PC-9 (cell line): Measurements from ENCODE around the gene CALCR. TPM values are rescaled to one million over a fixed set of nuclear protein-coding genes. Genes with fewer than 3 reads are reported as not detected.
"Not testable (repeated sequence)": the region's sequence is repeated elsewhere in the genome, so short reads cannot be mapped to it uniquely, and the experiment has no call there.

Experiments
- BruUV-seq: library from RNA; stranded (reverse); fragments of 400-500 nt; replicated peaks from 2 replicates; lab custom pipeline; 2021; lab: Mats Ljungman, UMichigan
- CTCF ChIA-PET: fragments of 300-600 bp; sonication (Branson Sonifier 250); formaldehyde crosslinking; loops from one replicate; lab custom pipeline; 2022; ENCODE audit warnings: antibody characterized with exemption; lab: Charles Lee
- POLR2A ChIA-PET: fragments of 300-600 bp; sonication (Branson Sonifier 250); formaldehyde crosslinking; loops from one replicate; lab custom pipeline; 2022; ENCODE audit warnings: antibody characterized with exemption; ENCODE audit not compliant: unreplicated experiment; lab: Charles Lee
- DNase-seq, 2 experiments: peaks; one replicate each; pipeline versions ENCODE4 v3.0.0 to v3.0.0-alpha.2; 2015 to 2022; ENCODE audit warnings: mixed read lengths in 1 of 2
- H2AFZ ChIP-seq: fragments of 200-600 bp; sonication (generic); 2 replicates; pipeline ENCODE4 v1.8.1; 2017; ENCODE audit warnings: antibody characterized with exemption
- H3F3A ChIP-seq: fragments of 200-600 bp; sonication (generic); 2 replicates; pipeline ENCODE4 v1.8.1; 2017; ENCODE audit warnings: antibody characterized with exemption, mild to moderate bottlenecking, low read depth; ENCODE audit not compliant: insufficient read depth
- H3K27ac ChIP-seq: fragments of 200-600 bp; sonication (generic); 2 replicates; pipeline ENCODE4 v1.6.1; 2016; ENCODE audit warnings: mixed run types
- H3K27me3 ChIP-seq: fragments of 200-600 bp; sonication (generic); 2 replicates; pipeline ENCODE4 v1.6.1; 2016; ENCODE audit warnings: low read depth, mixed run types; ENCODE audit not compliant: insufficient read depth
- H3K36me3 ChIP-seq: fragments of 200-600 bp; sonication (generic); 2 replicates; pipeline ENCODE4 v1.6.1; 2016; ENCODE audit warnings: low read depth, mixed run types
- H3K4me1 ChIP-seq: fragments of 200-600 bp; sonication (generic); replicated peaks from 2 replicates; pipeline ENCODE4 v1.6.1; 2016; ENCODE audit warnings: mixed run types; ENCODE audit not compliant: insufficient read depth
- H3K4me2 ChIP-seq: fragments of 200-600 bp; sonication (generic); 2 replicates; pipeline ENCODE4 v1.6.1; 2017; ENCODE audit warnings: mixed run types
- H3K4me3 ChIP-seq: fragments of 200-600 bp; sonication (generic); 2 replicates; pipeline ENCODE4 v1.6.1; 2016; ENCODE audit warnings: mixed run types
- H3K79me2 ChIP-seq: fragments of 200-600 bp; sonication (generic); 2 replicates; pipeline ENCODE4 v1.6.1; 2017; ENCODE audit warnings: low read depth, mixed run types
- H3K9me2 ChIP-seq: fragments of 200-600 bp; sonication (generic); 2 replicates; pipeline ENCODE4 v1.8.1; 2017; ENCODE audit warnings: mild to moderate bottlenecking; ENCODE audit not compliant: insufficient read depth
- H3K9me3 ChIP-seq: fragments of 200-600 bp; sonication (generic); 2 replicates; pipeline ENCODE4 v1.8.1; 2016; ENCODE audit warnings: low read depth; ENCODE audit not compliant: insufficient read depth
- H4K20me1 ChIP-seq: fragments of 200-600 bp; sonication (generic); 2 replicates; pipeline ENCODE4 v1.8.1; 2017; ENCODE audit not compliant: insufficient read depth
- CTCF ChIP-seq: fragments of 200-600 bp; sonication (generic); conservative IDR thresholded peaks from 2 replicates; pipeline ENCODE4 v1.6.1; 2017; ENCODE audit warnings: mixed run types, antibody characterized with exemption, mild to moderate bottlenecking, moderate library complexity
- EZH2 ChIP-seq: fragments of 200-600 bp; sonication (generic); IDR thresholded peaks from 2 replicates; pipeline ENCODE4 v1.8.0; 2017; ENCODE audit warnings: antibody characterized with exemption, low read depth
- intact Hi-C: fragments of 100-400 bp; cut with micrococcal nuclease; formaldehyde crosslinking; loops from one replicate; pipeline ENCODE4 v1.10.0; 2022; ENCODE audit not compliant: unreplicated experiment
- total RNA-seq: library from RNA; stranded (reverse); gene quantifications from 2 replicates; pipeline ENCODE4 v1.2.3, GENCODE V29; 2021

CALCR gene
- total RNA-seq, 1 experiment from 2014 or later = not detected

DNA sequence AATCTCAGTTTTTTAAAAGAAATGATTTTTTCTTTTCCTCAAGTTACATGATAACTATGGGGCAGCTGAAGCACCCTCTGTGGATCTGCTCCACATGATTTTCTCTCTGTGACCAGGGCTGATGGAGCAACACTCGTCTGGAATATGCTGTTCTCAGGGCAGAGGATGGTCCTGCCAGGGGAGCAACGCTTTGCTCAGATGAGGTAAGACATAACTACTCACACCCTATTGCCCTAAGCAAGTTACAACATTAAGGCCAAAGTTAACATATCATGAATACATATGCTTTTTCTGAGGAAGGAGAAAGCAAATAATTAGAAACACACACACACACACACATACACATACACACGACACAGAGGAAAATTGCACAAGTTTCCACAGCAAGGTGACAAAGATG is 71.4 kb downstream of the CALCR start:
- BruUV-seq = no TSS peak
- CTCF ChIA-PET = no interaction called here

GRCh38 chr7:93491860-93492259 is 82.7 kb downstream of the CALCR start:
- H4K20me1 ChIP-seq, H3K27me3 ChIP-seq, CTCF ChIA-PET, BruUV-seq, intact Hi-C loops, H3K79me2 ChIP-seq, H3K9me3 ChIP-seq, POLR2A ChIA-PET, DNase-seq, H3K36me3 ChIP-seq, H3K4me3 ChIP-seq, H3K4me1 ChIP-seq, H3F3A ChIP-seq, H3K9me2 ChIP-seq, H3K27ac ChIP-seq, H3K4me2 ChIP-seq, H2AFZ ChIP-seq: not testable (repeated sequence)

More for the DNA sequence above, 71.4 kb downstream of the CALCR start:
- H2AFZ ChIP-seq = no peak overlapping the region
- no peaks in the 10 kb centered on the region for H3K4me1 ChIP-seq
- no peak for TF ChIP-seq EZH2
- H3K9me3 ChIP-seq = no peaks in the 10 kb centered on the region
- H3K4me3 ChIP-seq = no peak overlapping the region
- DNase-seq = no peak
- no peaks in the 10 kb centered on the region for H3K27me3 ChIP-seq
- no peaks in the 10 kb centered on the region for H4K20me1 ChIP-seq
- H3K36me3 ChIP-seq = no peaks in the 10 kb centered on the region
- H3K4me2 ChIP-seq = no peak overlapping the region
- no peaks in the 10 kb centered on the region for H3K9me2 ChIP-seq
- H3K79me2 ChIP-seq = no peaks in the 10 kb centered on the region
- intact Hi-C loops = no loop called here
- POLR2A ChIA-PET = no interaction called here
- H3K27ac ChIP-seq = no peak overlapping the region
- no peaks in the 10 kb centered on the region for H3F3A ChIP-seq

GRCh38 chr7:93476491-93477344 is 97.8 kb downstream of the CALCR start:
- no peak for TF ChIP-seq EZH2
- no peak for TF ChIP-seq CTCF
- no peak overlapping the region for H3K4me2 ChIP-seq
- H3K27ac ChIP-seq = no peak overlapping the region
- H3K9me3 ChIP-seq = no peaks in the 10 kb centered on the region
- intact Hi-C loops = no loop called here
- no peak overlapping the region for H2AFZ ChIP-seq
- no peak for DNase-seq
- no peaks in the 10 kb centered on the region for H3K79me2 ChIP-seq
- BruUV-seq = no TSS peak
- H3K4me3 ChIP-seq = no peak overlapping the region
- H3F3A ChIP-seq = no peaks in the 10 kb centered on the region
- H3K27me3 ChIP-seq = no peaks in the 10 kb centered on the region
- CTCF ChIA-PET = no interaction called here
- H3K4me1 ChIP-seq = no peaks in the 10 kb centered on the region
- H3K9me2 ChIP-seq = no peaks in the 10 kb centered on the region
- POLR2A ChIA-PET = no interaction called here
- no peaks in the 10 kb centered on the region for H3K36me3 ChIP-seq
- H4K20me1 ChIP-seq = no peaks in the 10 kb centered on the region

DNA sequence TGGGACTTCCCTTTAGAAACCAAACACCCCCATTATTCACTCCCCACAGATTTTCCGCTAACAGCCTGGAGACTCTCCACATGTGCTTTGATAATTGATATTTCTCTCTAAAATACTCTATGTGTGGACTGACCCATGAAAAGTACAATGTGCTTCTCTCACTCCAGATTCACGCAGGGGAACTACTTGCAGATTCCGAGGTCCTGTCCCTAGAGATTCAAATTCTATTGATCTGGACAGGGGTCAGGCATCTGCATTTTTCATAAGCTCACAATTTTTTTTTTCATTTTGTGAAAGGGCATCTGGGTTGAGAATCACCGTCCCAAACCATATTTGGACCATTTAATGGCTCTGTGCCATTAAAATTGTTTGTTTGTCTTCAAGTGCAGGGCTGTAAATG is 98.7 kb downstream of the CALCR start:
- intact Hi-C loops = no loop called here
- ChIA-PET POLR2A (no interaction called here), CTCF (no interaction called here)
- no peaks in the 10 kb centered on the region for H4K20me1 ChIP-seq
- H3K4me3 ChIP-seq = no peak overlapping the region
- no peaks in the 10 kb centered on the region for H3K79me2 ChIP-seq
- H3K9me2 ChIP-seq = no peaks in the 10 kb centered on the region
- DNase-seq = no peak
- no peaks in the 10 kb centered on the region for H3K27me3 ChIP-seq
- no peaks in the 10 kb centered on the region for H3K4me1 ChIP-seq
- H3K4me2 ChIP-seq = no peak overlapping the region
- H2AFZ ChIP-seq = no peak overlapping the region
- TF ChIP-seq CTCF (no peak), EZH2 (no peak)
- H3K36me3 ChIP-seq = no peaks in the 10 kb centered on the region
- no TSS peak for BruUV-seq
- no peaks in the 10 kb centered on the region for H3K9me3 ChIP-seq
- H3K27ac ChIP-seq = no peak overlapping the region
- no peaks in the 10 kb centered on the region for H3F3A ChIP-seq
